HCT116 (cell line): ENCODE data around the gene TP53RK.

Source experiments
- EZH2 ChIP-seq: fragments of 200-600 bp; sonication (generic); IDR thresholded peaks from 2 replicates; pipeline ENCODE4 v1.6.1; 2017; ENCODE audit warnings: antibody characterized with exemption, mixed run types
- JUND ChIP-seq: IDR thresholded peaks from 2 replicates; pipeline ENCODE4 v1.6.1; 2012
- SIN3A ChIP-seq: IDR thresholded peaks from 2 replicates; pipeline ENCODE4 v1.6.1; 2012; ENCODE audit warnings: low read depth
- TF ChIP-seq, protein P1 (sequence below), 3 experiments: fragments of 200-600 bp in 1 of 3; sonication (generic) in 1 of 3; IDR thresholded peaks in 2 of 3; conservative IDR thresholded peaks in 1 of 3; 2 replicates each; pipeline ENCODE4 v1.5.1; 2012 to 2017; ENCODE audit warnings: low read depth in 2 of 3, low read length in 2 of 3, antibody characterized with exemption in 1 of 3, borderline replicate concordance in 1 of 3, control low read depth in 1 of 3, mild to moderate bottlenecking in 1 of 3, mixed read lengths in 1 of 3, mixed run types in 1 of 3, moderate library complexity in 1 of 3; ENCODE audit not compliant: insufficient read depth in 1 of 3

DNA sequence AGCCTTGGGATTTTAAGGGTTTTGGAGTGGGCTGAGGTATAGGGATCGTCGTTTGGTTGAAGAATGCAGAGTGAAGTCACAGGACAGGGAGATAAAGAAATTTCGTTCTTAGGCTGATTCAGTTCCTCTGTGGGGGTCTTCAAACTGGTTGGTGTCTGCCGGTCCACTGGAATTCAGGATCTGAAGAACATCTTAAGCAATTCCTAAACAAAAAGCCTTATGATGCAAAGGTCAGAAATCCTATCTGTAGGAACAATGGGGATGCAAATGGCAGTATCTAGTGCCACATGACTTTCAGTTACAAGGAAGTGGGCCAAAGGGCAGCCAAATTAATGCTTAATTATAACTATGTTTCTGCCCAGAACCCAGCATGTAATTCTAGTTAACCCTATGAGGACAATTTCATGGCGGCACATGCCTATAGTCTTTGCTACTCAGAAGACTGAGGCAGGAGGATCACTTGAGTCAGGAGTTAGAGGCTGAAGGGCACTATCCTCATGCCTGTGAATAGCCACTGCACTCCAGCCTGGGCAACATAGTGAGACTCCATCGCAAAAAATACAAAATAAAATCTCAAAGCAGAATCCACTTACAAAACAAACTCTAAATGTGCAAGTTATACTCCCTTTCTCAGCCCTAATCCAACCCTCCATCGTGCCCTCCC is 15.6 kb upstream of the TP53RK start:
- TF ChIP-seq EZH2 = no peak
- TF ChIP-seq, protein P1, sequence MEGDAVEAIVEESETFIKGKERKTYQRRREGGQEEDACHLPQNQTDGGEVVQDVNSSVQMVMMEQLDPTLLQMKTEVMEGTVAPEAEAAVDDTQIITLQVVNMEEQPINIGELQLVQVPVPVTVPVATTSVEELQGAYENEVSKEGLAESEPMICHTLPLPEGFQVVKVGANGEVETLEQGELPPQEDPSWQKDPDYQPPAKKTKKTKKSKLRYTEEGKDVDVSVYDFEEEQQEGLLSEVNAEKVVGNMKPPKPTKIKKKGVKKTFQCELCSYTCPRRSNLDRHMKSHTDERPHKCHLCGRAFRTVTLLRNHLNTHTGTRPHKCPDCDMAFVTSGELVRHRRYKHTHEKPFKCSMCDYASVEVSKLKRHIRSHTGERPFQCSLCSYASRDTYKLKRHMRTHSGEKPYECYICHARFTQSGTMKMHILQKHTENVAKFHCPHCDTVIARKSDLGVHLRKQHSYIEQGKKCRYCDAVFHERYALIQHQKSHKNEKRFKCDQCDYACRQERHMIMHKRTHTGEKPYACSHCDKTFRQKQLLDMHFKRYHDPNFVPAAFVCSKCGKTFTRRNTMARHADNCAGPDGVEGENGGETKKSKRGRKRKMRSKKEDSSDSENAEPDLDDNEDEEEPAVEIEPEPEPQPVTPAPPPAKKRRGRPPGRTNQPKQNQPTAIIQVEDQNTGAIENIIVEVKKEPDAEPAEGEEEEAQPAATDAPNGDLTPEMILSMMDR (IDR thresholded peaks at IDR 0.05 in 2 of 3, conservative IDR thresholded peaks at IDR 0.05 in 1 of 3; ENCODE audit: borderline replicate concordance in 1 of 3, insufficient read depth in 1 of 3, low read depth in 2 of 3, low read length in 2 of 3) = no peak
- TF ChIP-seq JUND = no peak
- no peak for TF ChIP-seq SIN3A
